Measurements from ENCODE around the gene TDP1. TPM values are rescaled to one million over a fixed set of nuclear protein-coding genes. Genes with fewer than 3 reads are reported as not detected.

TDP1 gene
- total and polyA plus RNA-seq, 2 of the 4 experiments (the other 2 are of a cell fraction) = 23.3 to 53.1 TPM

- no peak overlapping the region for H3K56ac ChIP-seq (ENCODE audit: extremely low read depth, insufficient read depth, low read length)
- H3K9me3 ChIP-seq (ENCODE audit: control insufficient read depth, insufficient read depth, low read length) = no peaks in the 10 kb centered on the region
- H4K5ac ChIP-seq (ENCODE audit: low read depth, low read length) = no peak overlapping the region; the same call in 1 of the 2 replicates
- peak overlapping the region; percentile 99 for H2BK5ac ChIP-seq (ENCODE audit: low read depth, low read length, poor library complexity, severe bottlenecking)
- WGBS, 2 experiments (ENCODE audit: extremely low coverage in 2 of 2, insufficient read length in 1 of 2) = no CpG with 5 or more reads among the region's 6 CpGs
- peak overlapping the region; percentile 45; the same call in 1 of the 2 replicates for H2BK20ac ChIP-seq (ENCODE audit: low read depth, low read length)
- BruUV-seq (replicated peaks) = no TSS peak
- H3K27me3 ChIP-seq (ENCODE audit: control insufficient read depth, insufficient read depth, low read length) = no peaks in the 10 kb centered on the region
- H3K4me2 ChIP-seq (ENCODE audit: low read depth, low read length) = peak overlapping the region; percentile 48; the same call in 1 of the 2 replicates
- in situ Hi-C loops (cut with MboI; ENCODE audit: low sequenced_read_pairs) (loop anchor here (10.0 kb wide), 2 partner anchors 520 to 870 kb away; no protein-coding TSS in a partner anchor), intact Hi-C loops (cut with micrococcal nuclease) (loop anchor here (1.0 to 10.0 kb wide), 5 partner anchors 70 to 1248 kb away; no protein-coding TSS in a partner anchor), dilution Hi-C loops (cut with HindIII; ENCODE audit: low sequenced_read_pairs, unreplicated experiment) (no loop called here)
- no peak overlapping the region for H3K14ac ChIP-seq (replicated peaks; ENCODE audit: low read depth, low read length)
- peak overlapping the region; percentile 5; the same call in 1 of the 2 replicates for H3K18ac ChIP-seq (ENCODE audit: low read depth, low read length)
- ChIA-PET POLR2A (ENCODE audit: unreplicated experiment) (interaction anchor here (0.6 kb wide), 1 partner anchor 62 kb away, joined by 3 read pairs; no protein-coding TSS in a partner anchor), CTCF (interaction anchor here (0.6 to 0.7 kb wide), 3 partner anchors 88 to 371 kb away, joined by 3 to 7 read pairs (median 3); no protein-coding TSS in a partner anchor)
- peaks cover 2 to 13% of the 10 kb centered on the region in 2 experiments; a peak in 2 of 4 replicates for H3K79me1 ChIP-seq (ENCODE audit: low read depth in 1 of 2, low read length in 2 of 2)
- peak; percentile 48 for ATAC-seq (ENCODE audit: low read depth)
- H4K20me1 ChIP-seq (ENCODE audit: insufficient read depth, low read length) = no peaks in the 10 kb centered on the region
- H3K4ac ChIP-seq (ENCODE audit: low read depth, low read length) = no peak overlapping the region; the same call in 1 of the 2 replicates
- no peak overlapping the region for H4K91ac ChIP-seq (ENCODE audit: insufficient read depth, low read depth, low read length)
- H2AK9ac ChIP-seq (replicated peaks; ENCODE audit: low read depth, low read length, poor library complexity) = no peak overlapping the region
- H2AK5ac ChIP-seq (ENCODE audit: low read depth, low read length) = no peak overlapping the region
- no peak overlapping the region for H2AFZ ChIP-seq (replicated peaks; ENCODE audit: low read length, poor library complexity)
- H3K4me3 ChIP-seq (ENCODE audit: insufficient read depth, low read depth, low read length) = no peak overlapping the region
- no peak overlapping the region for H3K23ac ChIP-seq (ENCODE audit: low read depth, low read length)
- H3K4me1 ChIP-seq (ENCODE audit: control insufficient read depth, insufficient read depth, low read length) = peaks cover 27% of the 10 kb centered on the region
- H4K8ac ChIP-seq (ENCODE audit: low read depth in 2 of 2, low read length in 2 of 2) = peak overlapping the region in 1 of 2 experiments; percentile 53; a peak in 3 of 4 replicates
- peak overlapping the region; percentile 87; the same call in 1 of the 2 replicates for H2BK120ac ChIP-seq (ENCODE audit: low read depth, low read length)
- no peaks in the 10 kb centered on the region for H3K36me3 ChIP-seq (ENCODE audit: control insufficient read depth, insufficient read depth, low read length)
- H2BK15ac ChIP-seq (ENCODE audit: low read depth, low read length) = peak overlapping the region; percentile 94; the same call in 1 of the 3 replicates
- H3K27ac ChIP-seq (ENCODE audit: insufficient read depth, low read length) = peak overlapping the region; percentile 19; the same call in 1 of the 2 replicates
- H3K9ac ChIP-seq (ENCODE audit: low read depth, low read length) = peak overlapping the region; percentile 14; the same call in 1 of the 2 replicates
- peak; percentile 80 for DNase-seq
- peaks cover 27% of the 10 kb centered on the region for H3K9me1 ChIP-seq (ENCODE audit: insufficient read depth, low read length)
- TF ChIP-seq, protein P1, sequence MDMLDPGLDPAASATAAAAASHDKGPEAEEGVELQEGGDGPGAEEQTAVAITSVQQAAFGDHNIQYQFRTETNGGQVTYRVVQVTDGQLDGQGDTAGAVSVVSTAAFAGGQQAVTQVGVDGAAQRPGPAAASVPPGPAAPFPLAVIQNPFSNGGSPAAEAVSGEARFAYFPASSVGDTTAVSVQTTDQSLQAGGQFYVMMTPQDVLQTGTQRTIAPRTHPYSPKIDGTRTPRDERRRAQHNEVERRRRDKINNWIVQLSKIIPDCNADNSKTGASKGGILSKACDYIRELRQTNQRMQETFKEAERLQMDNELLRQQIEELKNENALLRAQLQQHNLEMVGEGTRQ (IDR thresholded peaks at IDR 0.05; ENCODE audit: low read depth, low read length) = no peak
- TF ChIP-seq POLR2A (IDR thresholded peaks at IDR 0.05; ENCODE audit: low read depth, low read length) (0 out of 2 replicates have a peak, but pooled peaks have one; percentile 23), NFE2L2 (IDR thresholded peaks at IDR 0.05; ENCODE audit: low read depth, low read length) (no peak), CHD1 (IDR thresholded peaks at IDR 0.05; ENCODE audit: low read depth, low read length) (no peak; the same call in 1 of the 2 replicates), RAD21 (IDR thresholded peaks at IDR 0.05; ENCODE audit: low read length) (peak; percentile 90), SMC3 (IDR thresholded peaks at IDR 0.05; ENCODE audit: low read depth, low read length) (peak; percentile 84), MAFK (IDR thresholded peaks at IDR 0.05; ENCODE audit: low read depth, low read length) (no peak), CTCF (conservative IDR thresholded peaks at IDR 0.05; ENCODE audit: low read depth, low read length) (peak; percentile 90), BHLHE40 (IDR thresholded peaks at IDR 0.05; ENCODE audit: low read depth, low read length) (no peak), RCOR1 (IDR thresholded peaks at IDR 0.05; ENCODE audit: insufficient replicate concordance, low read length) (no peak), CEBPB (IDR thresholded peaks at IDR 0.05; ENCODE audit: low read depth, low read length) (peak; percentile 87), MXI1 (IDR thresholded peaks at IDR 0.05; ENCODE audit: borderline replicate concordance, low read depth, low read length) (no peak), FOS (IDR thresholded peaks at IDR 0.05; ENCODE audit: low read depth, low read length) (no peak), MAZ (IDR thresholded peaks at IDR 0.05; ENCODE audit: borderline replicate concordance, low read depth, low read length) (no peak)
Measured at GRCh38 chr14:89915114-89915878, 40.4 kb upstream of the TDP1 start.
